Upper lobe of left lung (tissue), 6 donors: Measurements from ENCODE around the gene STUB1. TPM values are rescaled to one million over a fixed set of nuclear protein-coding genes. Genes with fewer than 3 reads are reported as not detected.

Experiments
- ATAC-seq, 2 donors: fragments of 200-7000 bp; cut with Tn5 transposase; one replicate each; pipeline ENCODE4 v1.9.1; 2022; ENCODE audit warnings: mild to moderate bottlenecking in 2 of 2, moderate library complexity in 2 of 2; ENCODE audit not compliant: low FRiP score in 2 of 2
- DNase-seq, 2 donors: peaks; one replicate each; pipeline ENCODE4 v3.0.0-alpha.2; 2019 to 2020
- H3K27ac ChIP-seq, 4 donors: fragments of 200-600 bp; sonication (generic); one replicate each; pipeline ENCODE4 v1.5.1; 2016 to 2019
- H3K27me3 ChIP-seq, 4 donors: fragments of 200-600 bp; sonication (generic); one replicate each; pipeline ENCODE4 v1.5.1; 2017 to 2019
- H3K36me3 ChIP-seq, 4 donors: fragments of 200-600 bp; sonication (generic); one replicate each; pipeline ENCODE4 v1.5.1; 2016 to 2019
- H3K4me1 ChIP-seq, 4 donors: fragments of 200-600 bp; sonication (generic); one replicate each; pipeline ENCODE4 v1.5.1; 2018 to 2019
- H3K4me3 ChIP-seq, 4 donors: fragments of 200-600 bp; sonication (generic); one replicate each; pipeline ENCODE4 v1.5.1; 2017 to 2019; ENCODE audit warnings: mild to moderate bottlenecking in 2 of 4, moderate library complexity in 1 of 4
- H3K9me3 ChIP-seq, 4 donors: fragments of 200-600 bp; sonication (generic); one replicate each; pipeline ENCODE4 v1.5.1; 2018 to 2019
- EP300 ChIP-seq, 4 donors: sonication (generic); formaldehyde crosslinking; IDR thresholded peaks; one replicate each; pipeline ENCODE4 v1.5.1; 2017; ENCODE audit warnings: antibody characterized with exemption in 4 of 4, control low read depth in 2 of 4
- POLR2A ChIP-seq, 4 donors: fragments of 450-650 bp; IDR thresholded peaks; one replicate each; pipeline ENCODE4 v1.5.1; 2016 to 2017; ENCODE audit warnings: antibody characterized with exemption in 4 of 4, mild to moderate bottlenecking in 2 of 4
- POLR2AphosphoS5 ChIP-seq, 2 donors: sonication (generic); formaldehyde crosslinking; IDR thresholded peaks; one replicate each; pipeline ENCODE4 v1.5.1; 2017; ENCODE audit warnings: antibody characterized with exemption in 2 of 2
- WGBS, 2 donors: methylation state at CpG; one replicate each; pipeline ENCODE4 v1.1.5; 2017 to 2018; 5-methylcytosine and 5-hydroxymethylcytosine counted together
- total RNA-seq, 6 donors: library from RNA; depleted of rRNA in 4 of 6; stranded (reverse); fragments of >200 nt in 4 of 6; gene quantifications; one replicate each; pipeline versions ENCODE4 v1.1.0 to v1.2.1, GENCODE V29; 2016 to 2021
- TF ChIP-seq, protein P1 (sequence below), 6 experiments: fragments of 450-650 bp in 4 of 6; fragments of 200-600 bp in 2 of 6; sonication (generic) in 2 of 6; IDR thresholded peaks; one replicate each; pipeline ENCODE4 v1.5.1; 2016 to 2019; ENCODE audit warnings: antibody characterized with exemption in 6 of 6
- donor health status: DM: no; HTN: no; CAD: no; lungs with moderate emphysema.
- donor health status: DM: no; HTN: yes; CAD: no; lungs with severe emphysema.

Gene STUB1
- total RNA-seq, 6 donors from 2014 or later = 101 to 186 (median 118) TPM

DNA sequence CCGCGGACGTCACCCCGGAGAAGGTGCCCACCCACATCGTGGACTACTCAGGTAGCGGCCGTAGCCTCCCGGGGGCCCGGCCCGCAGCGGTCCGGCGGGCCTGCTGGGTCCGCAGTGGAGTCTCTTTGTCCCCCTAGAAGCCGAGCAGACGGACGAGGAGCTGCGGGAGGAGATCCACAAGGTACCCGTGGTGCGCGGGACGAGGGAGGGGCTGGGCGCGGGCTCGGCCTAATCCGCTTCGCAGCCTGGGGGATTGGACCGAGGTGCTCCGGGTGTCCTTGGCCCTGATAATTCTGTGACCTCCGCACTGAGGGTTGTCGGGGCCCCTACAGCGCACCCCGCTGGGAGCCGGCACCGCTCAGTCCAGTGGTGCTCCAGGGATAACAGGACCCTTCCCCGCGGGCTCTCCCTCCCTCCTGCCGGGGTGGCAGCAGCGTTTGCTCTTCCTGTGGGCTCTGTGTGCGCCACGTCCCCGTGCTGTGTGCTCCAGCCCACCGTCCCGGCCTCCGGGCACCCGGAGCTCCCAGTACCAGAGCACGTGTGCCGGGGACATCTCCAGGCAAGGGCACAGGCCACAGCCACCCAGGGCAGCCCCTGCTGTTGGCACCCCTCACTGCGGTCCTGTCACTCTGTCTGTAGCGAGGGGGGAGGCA is 11.6 kb upstream of the STUB1 start:
- DNase-seq (peak in 1 of 2 donors; percentile 82), ATAC-seq (peak in 1 of 2 donors; percentile 1)
- TF ChIP-seq POLR2A (IDR thresholded peaks at IDR 0.05) (no peak), EP300 (IDR thresholded peaks at IDR 0.05) (no peak), POLR2AphosphoS5 (IDR thresholded peaks at IDR 0.05) (no peak)
- TF ChIP-seq, protein P1, sequence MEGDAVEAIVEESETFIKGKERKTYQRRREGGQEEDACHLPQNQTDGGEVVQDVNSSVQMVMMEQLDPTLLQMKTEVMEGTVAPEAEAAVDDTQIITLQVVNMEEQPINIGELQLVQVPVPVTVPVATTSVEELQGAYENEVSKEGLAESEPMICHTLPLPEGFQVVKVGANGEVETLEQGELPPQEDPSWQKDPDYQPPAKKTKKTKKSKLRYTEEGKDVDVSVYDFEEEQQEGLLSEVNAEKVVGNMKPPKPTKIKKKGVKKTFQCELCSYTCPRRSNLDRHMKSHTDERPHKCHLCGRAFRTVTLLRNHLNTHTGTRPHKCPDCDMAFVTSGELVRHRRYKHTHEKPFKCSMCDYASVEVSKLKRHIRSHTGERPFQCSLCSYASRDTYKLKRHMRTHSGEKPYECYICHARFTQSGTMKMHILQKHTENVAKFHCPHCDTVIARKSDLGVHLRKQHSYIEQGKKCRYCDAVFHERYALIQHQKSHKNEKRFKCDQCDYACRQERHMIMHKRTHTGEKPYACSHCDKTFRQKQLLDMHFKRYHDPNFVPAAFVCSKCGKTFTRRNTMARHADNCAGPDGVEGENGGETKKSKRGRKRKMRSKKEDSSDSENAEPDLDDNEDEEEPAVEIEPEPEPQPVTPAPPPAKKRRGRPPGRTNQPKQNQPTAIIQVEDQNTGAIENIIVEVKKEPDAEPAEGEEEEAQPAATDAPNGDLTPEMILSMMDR (IDR thresholded peaks at IDR 0.05) = no peak
- 0 to 7% methylated on average over 2 to 23 of the region's 50 CpGs for WGBS, 2 donors
- Histone ChIP-seq H3K36me3 (peaks cover 24 to 47% (median 45%) of the 10 kb centered on the region in 4 donors), H3K4me3 (peak overlapping the region; percentile 87 to 100 (median 100)), H3K9me3 (no peaks in the 10 kb centered on the region), H3K27me3 (no peaks in the 10 kb centered on the region), H3K27ac (peak overlapping the region; percentile 69 to 89 (median 87)), H3K4me1 (peaks cover 15 to 21% (median 16%) of the 10 kb centered on the region in 4 donors)

GRCh38 chr16:669666-670065 is 10.5 kb upstream of the STUB1 start:
- ATAC-seq (no peak), DNase-seq (peak in 1 of 2 donors; percentile 67)
- no peak overlapping the region for H3K27ac ChIP-seq
- H3K36me3 ChIP-seq = peaks cover 24 to 52% (median 46%) of the 10 kb centered on the region in 4 donors
- H3K4me3 ChIP-seq = no peak overlapping the region
- TF ChIP-seq POLR2A (IDR thresholded peaks at IDR 0.05) (no peak), EP300 (IDR thresholded peaks at IDR 0.05) (no peak), POLR2AphosphoS5 (IDR thresholded peaks at IDR 0.05) (no peak)
- TF ChIP-seq, protein P1 (IDR thresholded peaks at IDR 0.05) = no peak
- peaks cover 15 to 28% (median 18%) of the 10 kb centered on the region in 4 donors for H3K4me1 ChIP-seq
- 88 to 99% methylated on average over 9 to 13 of the region's 13 CpGs for WGBS, 2 donors
- no peaks in the 10 kb centered on the region for H3K9me3 ChIP-seq
- H3K27me3 ChIP-seq = no peaks in the 10 kb centered on the region

DNA sequence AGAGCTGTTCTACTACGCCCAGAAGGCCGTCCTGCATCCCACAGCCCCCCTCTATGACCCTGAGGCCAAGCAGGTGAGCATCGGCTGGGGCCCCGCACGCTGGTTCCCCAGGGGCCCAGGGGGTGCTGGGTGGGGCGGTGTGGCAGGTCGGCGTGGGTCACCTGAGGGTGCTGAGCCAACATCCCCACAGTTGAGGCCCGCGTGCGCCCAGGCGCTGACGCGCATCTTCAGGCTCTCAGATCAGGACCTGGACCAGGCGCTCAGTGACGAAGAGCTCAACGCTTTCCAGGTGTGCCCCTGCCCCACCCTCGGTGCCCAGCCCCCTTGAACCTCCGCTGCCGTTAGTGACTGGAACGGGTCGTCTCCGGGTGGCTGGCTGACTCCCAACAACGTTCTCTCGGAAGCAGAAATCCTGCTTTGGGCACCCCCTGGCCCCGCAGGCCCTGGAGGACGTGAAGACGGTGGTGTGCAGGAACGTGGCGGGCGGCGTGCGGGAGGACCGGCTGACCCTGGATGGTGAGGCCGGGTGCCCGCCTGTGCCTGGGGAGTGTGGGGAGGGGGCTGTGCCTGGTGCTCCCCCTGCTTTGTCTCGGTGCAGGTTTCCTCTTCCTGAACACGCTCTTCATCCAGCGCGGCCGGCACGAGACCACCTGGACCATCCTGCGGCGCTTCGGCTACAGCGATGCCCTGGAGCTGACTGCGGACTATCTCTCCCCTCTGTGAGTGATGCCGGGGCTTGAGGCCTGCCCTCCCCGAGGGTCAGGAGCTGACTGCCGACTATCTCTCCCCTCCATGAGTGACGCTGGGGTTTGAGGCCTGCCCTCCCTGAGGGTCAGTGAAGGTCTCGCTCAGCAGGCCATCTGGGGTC is 9.5 kb upstream of the STUB1 start:
- WGBS, 2 donors = 94 to 95% methylated on average over 27 to 49 of the region's 52 CpGs
- H3K36me3 ChIP-seq = peaks cover 24 to 52% (median 46%) of the 10 kb centered on the region in 4 donors

DNA sequence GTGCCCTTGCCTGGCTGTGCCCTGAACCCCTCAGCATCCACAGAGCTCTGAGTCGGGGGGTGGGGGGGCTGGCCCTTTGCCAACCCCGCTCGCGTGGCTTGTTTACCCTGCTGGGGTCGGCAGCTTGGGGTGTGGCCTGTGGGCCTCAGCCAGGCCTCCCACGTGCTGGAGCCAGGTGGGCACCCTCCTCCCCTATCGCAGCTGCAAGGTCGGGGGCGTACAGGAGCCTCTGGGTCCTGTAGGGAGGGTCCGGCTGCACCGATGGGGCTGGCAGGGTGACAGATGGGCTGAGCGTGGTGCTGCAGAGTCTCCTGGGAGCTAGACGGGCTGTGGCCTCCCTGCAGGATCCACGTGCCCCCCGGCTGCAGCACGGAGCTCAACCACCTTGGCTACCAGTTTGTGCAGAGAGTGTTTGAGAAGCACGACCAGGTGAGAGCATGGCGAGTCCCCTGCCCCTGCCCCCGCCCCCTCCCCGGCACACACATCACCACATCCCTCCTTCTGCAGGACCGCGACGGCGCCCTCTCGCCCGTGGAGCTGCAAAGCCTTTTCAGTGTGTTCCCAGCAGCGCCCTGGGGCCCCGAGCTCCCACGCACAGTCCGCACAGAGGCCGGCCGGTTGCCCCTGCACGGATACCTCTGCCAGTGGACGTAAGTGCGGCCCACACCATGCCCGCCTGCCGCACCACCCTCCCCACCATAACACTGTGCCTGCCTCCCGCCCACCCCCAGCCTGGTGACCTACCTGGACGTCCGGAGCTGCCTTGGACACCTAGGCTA is 8.7 kb upstream of the STUB1 start:
- no peak overlapping the region for H3K4me3 ChIP-seq
- H3K4me1 ChIP-seq = peaks cover 28 to 47% (median 30%) of the 10 kb centered on the region in 4 donors
- TF ChIP-seq POLR2A (IDR thresholded peaks at IDR 0.05) (no peak), POLR2AphosphoS5 (IDR thresholded peaks at IDR 0.05) (no peak), EP300 (IDR thresholded peaks at IDR 0.05) (no peak)
- TF ChIP-seq, protein P1 (IDR thresholded peaks at IDR 0.05) = no peak
- no peaks in the 10 kb centered on the region for H3K27me3 ChIP-seq
- peaks cover 24 to 52% (median 46%) of the 10 kb centered on the region in 4 donors for H3K36me3 ChIP-seq
- 91 to 97% methylated on average over 6 to 36 of the region's 40 CpGs for WGBS, 2 donors
- ATAC-seq (no peak), DNase-seq (peak in 1 of 2 donors; percentile 84)
- no peaks in the 10 kb centered on the region for H3K9me3 ChIP-seq
- no peak overlapping the region for H3K27ac ChIP-seq

More for the DNA sequence above, 9.5 kb upstream of the STUB1 start:
- Histone ChIP-seq H3K4me1 (peaks cover 25 to 39% (median 26%) of the 10 kb centered on the region in 4 donors), H3K9me3 (no peaks in the 10 kb centered on the region), H3K4me3 (no peak overlapping the region), H3K27me3 (no peaks in the 10 kb centered on the region), H3K27ac (no peak overlapping the region)
- DNase-seq (peak in 1 of 2 donors; percentile 83), ATAC-seq (no peak)
- TF ChIP-seq EP300 (IDR thresholded peaks at IDR 0.05) (no peak), POLR2A (IDR thresholded peaks at IDR 0.05) (no peak), POLR2AphosphoS5 (IDR thresholded peaks at IDR 0.05) (no peak)
- TF ChIP-seq, protein P1 (IDR thresholded peaks at IDR 0.05) = no peak
